Activated CD4-positive, alpha-beta T cell treated with anti-CD3 and anti-CD28 coated beads, Interleukin-10, Interleukin-2, amounts not matched to agents 100 ng/mL and 50 ng/mL, durations not matched to agents 16 hours and 8 hours (primary cell): ENCODE data around the gene ARRDC4.
A peak's percentile ranks its signal among the peaks of the same experiment; 100 is the strongest.

Experiments
- DNase-seq: peaks from one replicate; pipeline ENCODE4 v3.0.0-alpha.2; 2020

ARRDC4 gene, protein sequence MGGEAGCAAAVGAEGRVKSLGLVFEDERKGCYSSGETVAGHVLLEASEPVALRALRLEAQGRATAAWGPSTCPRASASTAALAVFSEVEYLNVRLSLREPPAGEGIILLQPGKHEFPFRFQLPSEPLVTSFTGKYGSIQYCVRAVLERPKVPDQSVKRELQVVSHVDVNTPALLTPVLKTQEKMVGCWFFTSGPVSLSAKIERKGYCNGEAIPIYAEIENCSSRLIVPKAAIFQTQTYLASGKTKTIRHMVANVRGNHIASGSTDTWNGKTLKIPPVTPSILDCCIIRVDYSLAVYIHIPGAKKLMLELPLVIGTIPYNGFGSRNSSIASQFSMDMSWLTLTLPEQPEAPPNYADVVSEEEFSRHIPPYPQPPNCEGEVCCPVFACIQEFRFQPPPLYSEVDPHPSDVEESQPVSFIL

DNA sequence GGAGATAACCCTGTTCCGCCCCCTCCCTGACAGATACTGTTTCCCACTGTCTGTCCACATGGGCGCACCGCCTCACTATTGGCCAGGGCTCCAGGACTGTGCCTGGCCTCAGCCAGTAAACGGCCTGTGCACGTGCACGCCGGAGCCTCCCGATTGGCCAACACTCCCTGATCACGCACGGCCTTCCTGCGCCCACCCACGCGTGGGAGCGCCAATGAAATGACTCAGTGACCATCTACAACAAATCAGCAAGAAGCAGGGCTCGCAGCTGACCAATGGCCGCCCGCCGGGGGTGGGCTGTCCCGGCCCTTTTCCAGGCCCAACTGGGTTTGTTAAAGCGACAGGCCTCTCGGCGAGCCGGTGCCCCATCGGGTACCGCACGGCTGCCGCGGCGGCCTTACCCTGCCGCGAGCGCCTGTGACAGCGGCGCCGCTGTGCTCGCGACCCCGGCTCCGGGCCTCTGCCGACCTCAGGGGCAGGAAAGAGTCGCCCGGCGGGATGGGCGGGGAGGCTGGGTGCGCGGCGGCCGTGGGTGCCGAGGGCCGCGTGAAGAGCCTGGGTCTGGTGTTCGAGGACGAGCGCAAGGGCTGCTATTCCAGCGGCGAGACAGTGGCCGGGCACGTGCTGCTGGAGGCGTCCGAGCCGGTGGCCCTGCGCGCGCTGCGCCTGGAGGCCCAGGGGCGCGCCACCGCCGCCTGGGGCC, at the start of gene ARRDC4:
ARRDC4 (plus strand) TSS at position 340 of the 703 bp plus-strand sequence; CDS start at position 499, 159 bp downstream.
- peak; percentile 95 for DNase-seq

DNA sequence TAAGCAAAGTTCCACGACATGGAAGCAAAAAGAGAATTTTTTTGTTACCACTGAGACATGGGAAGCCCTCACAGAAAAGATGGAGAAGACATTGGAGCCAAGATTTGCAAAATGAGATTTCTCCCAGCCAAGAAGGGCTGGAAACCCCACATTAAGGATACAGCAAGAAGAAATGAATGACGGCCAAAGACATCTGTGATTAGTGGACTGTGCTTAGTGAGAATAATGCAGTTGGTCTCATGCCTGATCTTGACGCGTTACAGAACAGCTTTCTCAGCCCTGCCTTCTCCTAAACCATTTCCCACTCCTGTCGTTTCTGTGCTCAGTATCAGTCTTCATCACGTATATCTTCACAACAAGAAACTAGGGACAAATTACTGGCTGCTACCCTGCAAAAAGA, 45.8 kb upstream of the ARRDC4 start:
- no peak for DNase-seq

DNA sequence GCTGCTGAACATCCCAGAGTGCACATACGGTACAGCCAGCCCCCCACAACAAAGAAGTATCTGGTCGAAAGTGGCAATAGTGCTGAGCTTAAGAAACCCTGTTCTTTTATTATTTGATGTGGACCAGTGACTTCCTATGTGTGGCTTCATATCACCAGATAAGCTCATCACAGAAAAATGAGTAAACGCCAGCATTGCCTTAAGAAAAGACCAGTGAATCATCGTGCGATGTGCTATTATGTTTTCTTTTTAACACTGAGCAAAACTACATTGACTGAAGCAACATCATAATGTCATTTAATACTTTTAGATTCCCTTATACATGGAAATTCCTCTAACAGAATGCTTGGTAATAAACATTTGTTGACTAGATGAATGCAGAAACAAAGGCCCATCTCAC, 45.2 kb upstream of the ARRDC4 start:
- no peak for DNase-seq

DNA sequence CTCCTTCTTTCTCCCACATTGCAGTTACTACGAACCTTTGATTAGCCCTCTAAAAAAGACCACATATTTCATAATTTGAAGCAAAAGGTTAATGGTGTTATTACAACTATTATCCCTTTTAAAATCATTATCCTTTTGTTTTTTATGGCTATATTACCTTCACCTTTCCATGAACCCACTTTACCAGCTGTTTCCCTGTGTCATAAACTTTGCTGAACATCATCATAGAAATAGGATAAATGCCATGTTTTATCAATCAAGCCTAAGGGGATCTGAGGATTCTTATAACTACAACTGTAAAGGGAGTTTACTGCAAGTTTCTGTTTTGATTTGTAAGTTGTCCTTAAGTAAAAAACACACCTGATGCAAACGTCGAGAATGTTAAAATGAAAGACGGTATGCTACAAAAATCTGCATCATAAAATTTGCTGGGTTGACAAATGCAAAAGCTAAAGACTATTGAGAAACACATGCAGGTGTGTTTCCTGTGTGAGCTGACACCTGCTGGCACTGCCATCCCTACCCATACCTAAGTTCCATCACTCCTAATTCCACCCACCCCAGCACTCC, 39.1 kb upstream of the ARRDC4 start:
- DNase-seq = no peak

DNA sequence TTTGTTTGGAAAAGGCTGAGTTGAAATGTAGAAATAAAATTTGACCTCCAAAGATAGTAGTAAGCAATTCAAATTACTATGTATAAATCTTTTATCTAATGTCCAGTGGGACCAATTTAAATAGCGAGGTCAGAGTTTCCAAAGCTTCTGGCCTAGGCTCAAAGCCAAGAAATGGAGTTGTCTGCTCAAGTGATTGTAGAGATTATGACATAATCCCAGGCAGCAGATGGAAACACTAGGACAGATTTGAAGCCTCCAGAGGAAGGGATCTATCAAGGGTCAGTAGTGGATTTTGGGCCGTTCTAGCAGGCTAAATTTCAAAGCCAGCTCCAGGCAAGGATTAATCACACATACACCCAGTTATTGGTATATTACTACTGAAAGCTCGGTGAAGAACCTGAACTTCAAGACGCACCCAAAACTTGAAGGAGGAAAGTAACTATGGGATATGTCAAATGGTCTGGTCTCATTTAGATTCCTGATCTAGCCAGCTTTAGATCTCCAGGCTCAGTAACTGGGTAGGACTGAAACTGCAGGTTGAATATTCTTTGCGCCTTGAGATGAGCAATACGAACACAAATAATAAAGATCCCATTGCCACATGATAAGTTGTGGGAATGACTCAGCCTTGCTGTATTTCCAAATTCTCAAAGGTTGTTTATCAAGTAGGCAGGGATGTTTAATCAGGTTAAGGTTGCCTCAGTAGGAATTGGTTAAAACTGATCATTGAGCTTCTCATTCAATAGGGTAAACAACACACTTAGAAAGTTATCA, 30.9 kb upstream of the ARRDC4 start:
- DNase-seq = no peak

DNA sequence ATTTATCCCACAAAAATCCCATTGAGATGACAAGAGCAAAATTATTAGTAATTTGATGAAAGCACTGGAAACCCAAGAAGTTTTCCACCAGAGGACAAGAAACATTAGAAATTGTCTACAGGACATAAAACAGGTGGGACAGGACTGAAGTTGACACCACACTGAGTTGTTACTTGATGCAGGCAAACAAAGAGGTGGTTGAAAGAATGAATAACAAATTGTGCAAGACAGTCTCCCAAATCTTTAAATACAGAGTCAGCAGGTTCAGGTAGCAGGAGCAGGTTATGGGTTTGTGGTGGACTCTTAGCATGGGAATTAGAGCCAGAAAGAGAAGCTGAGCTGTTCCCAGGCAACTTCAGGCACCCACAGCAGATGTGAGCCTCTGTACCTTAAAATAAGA, 30.3 kb upstream of the ARRDC4 start:
- no peak for DNase-seq

DNA sequence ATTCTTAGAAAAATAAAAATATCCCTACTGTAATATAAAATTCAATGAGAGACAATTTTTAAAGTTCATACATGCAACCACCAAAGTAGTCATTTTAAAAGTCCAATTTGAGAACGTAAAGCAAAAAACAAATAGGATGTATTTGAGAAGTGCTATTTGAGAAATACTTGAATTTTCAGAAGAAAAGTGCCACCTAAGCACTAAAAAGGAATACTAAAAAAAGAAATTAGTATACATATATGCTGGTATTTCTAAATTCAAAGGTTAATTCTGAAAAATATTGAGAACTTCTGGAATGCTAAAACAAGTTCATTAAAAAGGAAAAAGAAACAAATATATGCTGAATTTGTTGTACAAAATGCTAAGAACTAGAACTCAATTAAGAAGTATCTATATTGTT, 29.2 kb upstream of the ARRDC4 start:
- DNase-seq = no peak

DNA sequence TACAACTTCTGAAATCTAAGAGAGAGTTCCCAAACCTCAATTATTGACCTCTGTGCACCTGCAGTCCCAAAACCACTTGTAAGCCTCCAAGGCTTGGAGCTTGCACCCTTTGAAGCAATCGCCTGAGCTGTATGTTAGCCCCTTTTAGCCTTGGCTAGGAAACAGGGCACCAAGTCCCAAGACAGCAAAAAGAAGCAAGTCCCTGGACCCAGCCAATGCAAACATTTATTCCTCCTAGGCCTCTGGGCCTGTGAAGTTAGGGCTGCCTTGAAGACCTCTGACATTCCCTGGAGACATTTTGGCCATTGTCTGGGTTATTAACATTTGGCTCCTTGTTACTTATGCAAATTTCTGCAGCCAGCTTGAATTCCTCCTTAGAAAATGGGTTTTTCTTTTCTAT, 26.9 kb upstream of the ARRDC4 start:
- no peak for DNase-seq

DNA sequence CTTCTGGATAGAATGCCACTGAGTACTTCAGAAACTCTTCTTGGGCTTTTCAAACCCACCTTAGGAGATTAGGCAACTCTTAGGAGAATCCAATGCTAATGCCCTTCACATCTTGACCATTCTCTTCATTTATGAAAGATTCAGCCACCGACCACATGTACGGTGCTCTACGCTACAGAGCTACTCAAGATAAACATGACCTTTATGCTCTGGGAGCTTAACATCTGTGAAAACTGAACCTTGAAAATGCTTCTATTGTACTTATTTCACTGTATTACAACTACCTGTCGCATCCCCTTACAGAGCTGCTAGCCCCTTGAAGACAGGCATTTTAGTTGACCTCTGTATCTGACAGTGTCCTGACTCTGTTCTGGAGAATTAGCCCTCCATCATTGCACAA, 19.5 kb upstream of the ARRDC4 start:
- DNase-seq = no peak

DNA sequence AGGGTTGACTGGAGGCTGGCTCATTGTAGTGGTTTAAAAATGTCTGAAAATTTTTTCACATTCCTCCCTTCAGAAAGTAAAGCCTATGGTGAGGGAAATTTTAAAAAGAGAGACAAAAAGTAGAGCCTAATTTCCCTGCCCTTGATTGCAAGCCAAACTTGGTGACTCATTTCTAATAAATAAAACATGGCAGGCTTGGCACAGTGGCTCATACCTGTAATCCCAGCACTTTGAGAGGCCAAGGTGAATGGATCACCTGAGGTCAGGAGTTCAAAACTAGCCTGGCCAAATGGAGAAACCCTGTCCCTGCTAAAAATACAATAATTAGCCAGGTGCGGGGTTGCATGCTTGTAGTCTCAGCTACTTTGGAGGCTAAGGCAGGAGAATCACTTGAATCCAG, 18.9 kb upstream of the ARRDC4 start:
- no peak for DNase-seq

DNA sequence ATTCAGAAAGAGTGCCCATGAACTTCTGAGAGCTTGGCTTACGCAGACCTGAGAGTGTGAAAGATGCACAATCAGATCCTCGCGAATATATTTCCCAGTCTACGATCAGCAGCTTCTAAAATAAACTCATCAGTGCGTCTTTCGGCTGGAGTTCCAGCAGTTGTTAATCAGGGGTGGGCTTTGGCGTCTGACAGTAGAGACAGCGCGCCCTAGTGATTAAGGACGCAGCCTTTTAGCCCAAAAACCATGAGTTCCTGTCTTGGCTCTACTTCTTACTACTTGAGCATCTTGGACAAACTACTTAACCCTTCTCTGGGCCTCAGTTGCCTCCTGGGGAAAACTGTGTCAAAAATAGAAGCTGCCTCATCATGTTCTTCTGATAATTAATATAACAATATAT, 15.8 kb upstream of the ARRDC4 start:
- no peak for DNase-seq

DNA sequence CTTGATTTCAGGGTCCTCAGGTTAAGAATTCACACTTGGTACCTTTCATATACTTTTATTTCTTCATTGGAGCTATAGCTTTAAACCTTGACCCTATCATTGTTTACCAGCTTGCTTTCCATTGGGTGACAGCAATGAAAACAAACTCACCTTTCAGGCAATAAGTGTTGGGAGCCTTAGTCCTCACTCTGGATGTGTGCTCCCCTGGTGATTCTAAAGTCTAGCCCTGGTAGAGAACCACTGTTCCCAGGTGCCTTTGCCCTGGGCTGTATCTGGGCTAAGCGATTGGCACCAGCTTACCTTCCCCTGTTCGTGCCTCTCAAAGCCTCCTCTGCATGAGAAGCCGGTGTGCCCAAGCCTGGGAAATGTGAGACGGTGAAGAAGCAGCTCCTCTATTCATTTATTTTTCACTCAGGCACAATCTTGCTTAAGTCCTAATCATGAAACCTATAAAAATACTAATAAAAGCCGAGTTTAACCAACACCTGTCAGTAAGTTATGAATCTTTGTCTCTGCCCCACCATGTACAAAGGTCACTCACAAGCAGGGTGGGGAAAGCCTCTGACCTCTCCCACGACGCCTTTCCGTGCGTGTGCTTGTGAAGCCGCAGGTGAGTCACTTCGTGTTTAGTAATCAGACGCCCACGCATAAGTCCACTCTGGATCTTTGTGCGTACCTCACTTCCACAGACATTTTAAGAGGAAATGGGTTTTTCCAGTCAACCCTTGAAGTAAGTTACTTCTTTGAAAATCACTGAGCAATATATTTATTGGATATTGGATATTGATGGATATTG, 12.8 kb upstream of the ARRDC4 start:
- no peak for DNase-seq

DNA sequence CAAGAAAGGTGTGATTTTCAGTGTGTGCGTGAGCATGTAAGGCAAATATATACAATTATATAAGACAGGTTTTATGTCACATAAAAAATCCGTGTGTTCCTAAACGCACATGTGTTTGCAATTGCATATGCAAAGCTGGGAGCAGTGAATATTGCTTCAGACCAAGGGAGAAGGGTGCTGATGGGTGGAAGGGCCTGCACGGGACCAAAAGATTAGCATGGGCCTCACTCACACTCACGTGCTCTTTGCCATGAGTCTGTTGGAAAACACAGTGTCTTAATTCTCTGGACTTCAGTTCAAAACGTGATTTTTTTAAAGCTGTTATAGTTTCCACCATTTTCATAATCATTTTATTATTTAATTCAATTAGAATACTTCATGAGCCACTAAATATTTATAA, 7.2 kb upstream of the ARRDC4 start:
- no peak for DNase-seq

DNA sequence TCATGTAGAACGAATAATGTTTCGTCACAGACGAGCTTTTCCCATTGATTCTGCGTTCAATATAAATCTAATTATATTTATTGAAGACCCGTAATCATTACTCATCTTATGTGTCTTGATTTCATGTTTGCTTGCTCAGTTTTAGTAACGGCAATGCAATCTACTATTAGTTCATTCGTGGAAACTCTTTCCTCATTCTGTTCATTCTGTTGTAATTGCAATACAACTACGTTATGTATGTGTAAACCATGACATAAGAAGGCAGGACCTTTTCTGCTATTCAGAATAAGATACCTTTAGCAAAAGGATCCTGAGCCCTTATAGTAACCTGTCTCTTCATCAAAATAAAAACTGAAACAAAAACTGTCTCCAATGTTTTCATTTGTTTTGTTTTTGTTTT, 6.8 kb upstream of the ARRDC4 start:
- DNase-seq = no peak

DNA sequence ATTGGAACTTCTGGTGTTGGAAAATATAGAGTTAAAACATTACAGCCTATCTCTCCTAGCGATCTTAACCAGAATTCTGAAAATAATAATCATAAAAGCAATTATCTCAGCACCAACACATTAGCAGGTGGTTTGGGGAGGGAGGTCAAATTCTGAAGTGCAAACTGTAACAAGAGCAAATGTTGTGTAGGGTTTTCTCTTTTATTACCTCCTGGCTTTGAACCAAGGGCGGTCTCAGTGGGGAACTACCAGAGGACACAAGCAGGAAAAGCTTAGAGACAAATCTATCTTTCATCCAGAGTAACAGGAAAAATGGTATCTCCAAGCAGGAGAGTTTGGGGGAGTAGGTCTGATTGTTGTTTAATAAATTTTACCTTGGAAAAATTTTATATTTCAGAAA, 5.5 kb upstream of the ARRDC4 start:
- DNase-seq = no peak

DNA sequence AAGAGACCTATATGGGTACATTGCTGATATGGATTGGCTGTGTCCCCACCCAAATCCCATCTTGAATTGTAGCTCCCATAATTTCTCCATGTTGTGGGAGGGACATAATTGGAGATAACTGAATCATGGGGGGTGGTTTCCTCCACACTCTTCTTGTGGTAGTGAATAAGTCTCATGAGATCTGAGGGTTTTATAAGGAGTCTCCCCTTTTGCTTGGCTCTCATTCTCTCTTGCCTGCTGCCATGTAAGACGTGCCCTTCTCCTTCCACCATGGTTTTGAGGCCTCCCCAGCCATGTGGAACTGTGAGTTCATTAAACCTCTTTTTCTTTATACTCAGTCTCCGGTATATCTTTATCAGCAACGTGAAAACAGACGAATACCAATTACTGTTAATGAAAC, 5.0 kb upstream of the ARRDC4 start:
- no peak for DNase-seq

DNA sequence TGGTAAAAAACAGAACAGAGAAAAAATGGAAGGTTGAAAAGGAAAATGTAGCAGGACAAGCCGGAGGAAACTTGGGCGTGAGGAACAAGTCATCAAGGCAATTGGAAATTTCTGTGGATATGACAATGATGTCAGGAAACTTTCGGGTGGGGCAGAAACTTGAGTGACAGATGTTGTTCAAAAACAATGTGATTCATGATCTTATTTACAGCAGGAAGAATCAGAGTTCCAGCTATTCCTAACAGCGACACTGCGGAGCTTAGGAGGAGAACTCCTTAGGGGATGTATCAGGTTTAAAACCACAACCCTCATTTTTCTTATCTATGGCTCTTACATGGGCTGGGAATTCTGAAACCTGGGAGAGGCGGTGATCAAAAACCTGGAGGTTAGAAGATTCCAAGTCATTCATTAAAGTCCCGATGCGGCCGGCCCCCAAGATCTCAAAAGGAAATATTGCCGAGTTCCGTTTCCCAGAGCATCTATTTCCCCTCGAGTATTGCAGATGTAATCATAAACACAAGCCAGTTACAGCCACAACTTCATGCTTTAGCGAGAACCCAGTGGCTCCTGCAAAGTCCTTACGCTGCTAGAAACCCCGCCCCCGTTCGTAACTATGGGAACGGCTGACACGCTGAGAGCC, 659 bp upstream of the ARRDC4 start:
- no peak for DNase-seq

DNA sequence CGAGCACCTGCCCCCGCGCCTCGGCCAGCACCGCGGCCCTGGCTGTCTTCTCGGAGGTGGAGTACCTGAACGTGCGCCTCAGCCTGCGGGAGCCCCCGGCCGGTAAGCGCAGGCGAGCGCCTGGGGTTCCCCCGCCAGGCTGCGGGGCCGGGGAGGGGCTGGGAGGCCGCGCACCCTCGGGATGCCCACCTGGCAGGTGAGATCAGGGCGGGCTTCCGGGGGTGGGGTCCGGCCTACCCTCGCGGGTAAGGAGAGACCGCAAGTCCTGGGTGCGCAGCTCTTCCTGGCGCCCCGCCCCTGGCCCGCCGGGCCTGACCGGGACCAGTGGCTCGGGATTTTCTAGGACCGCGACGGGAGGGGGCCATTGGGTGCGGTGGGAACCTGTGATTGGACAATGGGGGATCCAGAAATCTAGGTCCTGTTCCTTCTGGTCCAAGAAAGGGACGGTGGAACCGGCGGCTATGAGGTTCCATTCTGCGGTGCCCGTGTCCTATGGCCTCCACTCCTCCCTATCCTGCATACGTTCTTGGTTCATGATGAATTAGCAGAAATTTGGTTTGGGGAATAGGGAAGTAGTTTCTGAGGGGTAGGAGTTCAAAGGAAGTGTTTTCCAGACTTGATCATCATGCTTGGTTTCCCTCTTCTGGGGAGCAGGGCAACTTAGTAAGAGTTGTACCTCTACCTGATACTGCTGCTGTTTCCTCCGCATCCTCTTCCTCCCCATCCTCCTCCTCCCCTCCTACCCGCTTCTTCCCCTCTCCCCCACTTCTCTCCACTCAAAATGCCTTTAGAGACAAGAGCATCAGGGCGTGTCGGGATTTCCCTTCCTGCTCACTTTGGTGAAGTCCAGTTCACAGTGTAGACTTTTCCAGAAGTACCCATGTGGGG, 808 bp downstream of the ARRDC4 start:
- no peak for DNase-seq

DNA sequence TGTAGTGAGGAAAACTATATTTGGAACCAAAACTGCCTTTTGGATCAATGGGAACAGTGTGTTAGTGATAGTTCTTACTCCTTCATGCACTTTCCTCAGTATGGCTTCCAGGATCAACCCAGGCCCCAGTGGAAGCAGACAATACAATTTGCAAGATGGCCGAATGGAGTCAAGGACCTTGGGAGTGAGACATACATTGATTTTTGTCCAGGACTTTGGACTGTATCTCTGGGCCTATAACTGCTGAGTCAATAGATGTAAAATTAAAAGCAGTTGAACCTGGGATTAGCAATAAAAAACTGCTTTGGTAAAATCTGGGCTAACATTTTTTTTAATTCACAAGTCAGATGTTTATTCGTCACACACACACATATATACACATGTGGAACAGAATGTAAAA, 1.8 kb downstream of the ARRDC4 start:
- DNase-seq = no peak

DNA sequence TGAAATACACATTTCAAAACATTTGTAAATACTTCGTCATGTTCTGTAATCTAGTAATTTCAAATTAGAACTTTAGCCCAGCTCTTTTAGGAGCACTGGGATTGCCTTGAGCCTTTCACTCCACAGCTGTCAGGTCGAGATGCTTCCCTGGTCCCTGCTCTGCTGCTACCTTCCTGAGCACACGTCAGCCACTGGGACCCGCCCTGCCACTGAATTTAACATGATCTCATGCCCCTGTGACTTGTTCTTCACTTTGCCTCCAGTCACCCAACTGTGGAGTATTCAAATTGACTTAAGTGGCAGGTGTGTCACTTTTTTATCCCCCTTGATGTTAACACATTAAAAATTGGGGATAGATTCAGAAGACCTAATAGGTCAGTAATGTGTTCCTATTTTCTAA, 3.3 kb downstream of the ARRDC4 start:
- DNase-seq = no peak

DNA sequence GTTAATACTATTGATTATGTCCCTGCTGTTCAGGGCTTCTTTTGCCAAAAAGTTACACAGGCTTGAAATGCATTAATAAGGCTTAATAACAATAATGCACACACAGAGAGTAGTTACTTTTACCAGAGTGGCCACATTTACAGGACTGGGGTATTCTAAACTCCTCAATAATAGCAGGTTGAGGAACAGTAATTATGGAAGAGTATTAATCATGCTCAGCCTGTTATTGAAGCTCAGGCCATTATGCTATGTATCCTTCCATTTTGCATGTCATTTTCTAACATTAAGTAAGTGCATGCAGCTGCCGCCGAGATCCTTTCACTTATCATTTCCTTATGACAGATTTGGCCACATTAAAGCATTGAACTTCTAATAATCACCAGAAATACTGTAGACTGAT, 5.7 kb downstream of the ARRDC4 start:
- DNase-seq = no peak
